Epithelial cell of esophagus (primary cell): Measurements from ENCODE around the gene ZNF468.
"Not testable (repeated sequence)": the region's sequence is repeated elsewhere in the genome, so short reads cannot be mapped to it uniquely, and the experiment has no call there.

Experiments
- DNase-seq: peaks from one replicate; pipeline ENCODE4 v3.0.0; 2010; ENCODE audit warnings: low read depth
- H3K4me3 ChIP-seq: 2 replicates; pipeline ENCODE4 v1.5.1; 2011; ENCODE audit warnings: mild to moderate bottlenecking, low read length, control low read depth
- TF ChIP-seq, protein P1 (sequence below): IDR thresholded peaks from 2 replicates; pipeline ENCODE4 v1.5.1; 2011; ENCODE audit warnings: low read depth, mild to moderate bottlenecking, low read length, control low read depth, inconsistent platforms; ENCODE audit not compliant: insufficient read depth; ENCODE audit errors: missing control alignments

Gene ZNF468

DNA sequence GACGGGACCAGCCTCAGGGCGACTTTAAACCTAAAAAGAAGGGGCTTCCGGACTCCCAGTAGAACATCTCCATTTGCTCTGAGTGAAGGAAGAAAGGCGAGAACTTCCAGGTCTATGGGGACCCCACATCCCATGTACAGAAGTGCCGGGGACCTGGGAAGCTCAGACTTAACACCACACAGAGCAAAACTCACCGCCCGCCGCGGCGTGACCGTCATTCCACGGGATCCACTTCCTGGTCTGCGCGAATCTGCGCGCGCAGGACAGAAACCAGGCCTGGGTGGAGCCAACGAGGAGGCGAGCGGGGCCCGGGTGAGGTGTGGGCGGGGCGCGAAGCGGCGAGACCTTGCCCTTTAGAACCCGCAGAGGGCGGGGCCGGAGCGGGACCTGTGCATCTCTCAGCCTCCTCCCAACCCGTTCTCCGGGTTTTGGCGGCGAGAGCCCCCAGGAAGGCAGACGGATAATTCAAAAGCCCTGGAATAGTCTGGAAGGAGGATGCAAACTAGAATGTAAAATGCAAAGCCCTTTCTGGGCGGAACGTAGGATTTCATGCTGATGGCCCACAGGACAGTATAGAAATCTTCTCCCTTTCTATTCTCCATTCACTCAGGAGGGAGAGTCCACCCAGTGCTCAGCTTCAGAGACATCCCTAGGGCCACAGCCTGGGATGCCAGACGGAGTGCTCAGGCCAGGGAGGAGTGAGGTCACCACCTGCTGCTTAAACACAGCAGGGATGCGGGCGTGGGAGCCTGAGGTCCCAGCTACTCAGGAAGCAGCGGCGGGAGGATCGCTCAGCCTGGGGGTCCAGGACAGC, at the start of gene ZNF468:
Gene ZNF468 (minus strand): TSS at position 242 of the 814 bp plus-strand sequence. CDS start 3,347 bp downstream, outside the sequence.
- H3K4me3 ChIP-seq, result peak within 1 kb of the TSS; percentile 66
- DNase-seq, result peak; percentile 66

GRCh38 chr19:52904052-52904780, 46.8 kb upstream of the ZNF468 start:
- not testable (repeated sequence) for H3K4me3 ChIP-seq

GRCh38 chr19:52901842-52902241, 44.4 kb upstream of the ZNF468 start:
- TF ChIP-seq, protein P1, sequence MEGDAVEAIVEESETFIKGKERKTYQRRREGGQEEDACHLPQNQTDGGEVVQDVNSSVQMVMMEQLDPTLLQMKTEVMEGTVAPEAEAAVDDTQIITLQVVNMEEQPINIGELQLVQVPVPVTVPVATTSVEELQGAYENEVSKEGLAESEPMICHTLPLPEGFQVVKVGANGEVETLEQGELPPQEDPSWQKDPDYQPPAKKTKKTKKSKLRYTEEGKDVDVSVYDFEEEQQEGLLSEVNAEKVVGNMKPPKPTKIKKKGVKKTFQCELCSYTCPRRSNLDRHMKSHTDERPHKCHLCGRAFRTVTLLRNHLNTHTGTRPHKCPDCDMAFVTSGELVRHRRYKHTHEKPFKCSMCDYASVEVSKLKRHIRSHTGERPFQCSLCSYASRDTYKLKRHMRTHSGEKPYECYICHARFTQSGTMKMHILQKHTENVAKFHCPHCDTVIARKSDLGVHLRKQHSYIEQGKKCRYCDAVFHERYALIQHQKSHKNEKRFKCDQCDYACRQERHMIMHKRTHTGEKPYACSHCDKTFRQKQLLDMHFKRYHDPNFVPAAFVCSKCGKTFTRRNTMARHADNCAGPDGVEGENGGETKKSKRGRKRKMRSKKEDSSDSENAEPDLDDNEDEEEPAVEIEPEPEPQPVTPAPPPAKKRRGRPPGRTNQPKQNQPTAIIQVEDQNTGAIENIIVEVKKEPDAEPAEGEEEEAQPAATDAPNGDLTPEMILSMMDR, result no peak
- DNase-seq, result no peak
- no peak overlapping the region for H3K4me3 ChIP-seq

More at GRCh38 chr19:52904052-52904780, 46.8 kb upstream of the ZNF468 start:
- DNase-seq, result not testable (repeated sequence)

DNA sequence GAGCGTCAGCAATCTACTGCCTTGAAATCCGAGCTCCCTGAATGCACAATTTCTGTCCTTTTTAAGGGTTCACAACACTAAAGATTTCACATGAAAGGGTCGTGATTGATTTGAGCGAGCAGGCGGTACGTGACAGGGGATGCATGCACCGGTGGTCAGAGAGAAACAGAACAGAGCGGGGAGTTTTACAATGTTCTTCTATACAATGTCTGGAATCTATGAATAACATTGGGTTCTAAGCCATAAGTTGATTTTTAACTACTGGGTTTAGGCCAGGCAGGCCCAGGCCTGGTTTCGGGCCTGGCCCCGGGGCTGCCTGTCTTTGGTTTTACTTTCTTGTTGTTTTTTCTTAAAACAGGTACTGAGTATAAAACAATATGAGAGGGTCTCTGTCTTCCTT, 41.2 kb upstream of the ZNF468 start:
- DNase-seq, H3K4me3 ChIP-seq: not testable (repeated sequence)

- no peak for DNase-seq
- TF ChIP-seq, protein P1, result no peak
- no peak overlapping the region for H3K4me3 ChIP-seq
Observed at GRCh38 chr19:52898101-52898500, 40.7 kb upstream of the ZNF468 start.

- H3K4me3 ChIP-seq, result peak within 1 kb of the TSS; percentile 80
- TF ChIP-seq, protein P1, result no peak
- DNase-seq, result peak; percentile 94
Observed at GRCh38 chr19:52897138-52897935, 39.9 kb upstream of the ZNF468 start, which contains the start of gene ZNF320. ZNF320 (minus strand) TSS chr19:52897635; CDS start chr19:52890255, 7,380 bp downstream.

- TF ChIP-seq, protein P1, result no peak
- peak; percentile 30 for DNase-seq
- peak overlapping the region; percentile 80 for H3K4me3 ChIP-seq
Observed at GRCh38 chr19:52896431-52897137, 39.2 kb upstream of the ZNF468 start.
